DND-41 (cell line): ENCODE measurements around the gene ISCA1.

ENCODE experiments used
- ATAC-seq: fragments of 200-7000 bp; cut with Tn5 transposase; 3 replicates; pipeline ENCODE4 v1.9.1; 2021; ENCODE audit warnings: low read depth; ENCODE audit not compliant: insufficient read depth
- DNase-seq: peaks from one replicate; pipeline ENCODE4 v3.0.0-alpha.2; 2020
- H2AFZ ChIP-seq: 2 replicates; pipeline ENCODE4 v1.6.0; 2012; ENCODE audit warnings: low read depth, low read length
- H3K27ac ChIP-seq: 2 replicates; pipeline ENCODE4 v1.5.1; 2012; ENCODE audit warnings: low read length, inconsistent platforms
- H3K27me3 ChIP-seq: fragments of 200-600 bp; sonication (generic); 2 replicates; pipeline ENCODE4 v1.6.0; 2012; ENCODE audit warnings: low read length, mild to moderate bottlenecking, inconsistent platforms; ENCODE audit not compliant: insufficient read depth, poor library complexity
- H3K36me3 ChIP-seq: 2 replicates; pipeline ENCODE4 v1.5.1; 2012; ENCODE audit warnings: low read length, inconsistent platforms; ENCODE audit not compliant: insufficient read depth
- H3K4me1 ChIP-seq: 2 replicates; pipeline ENCODE4 v1.5.1; 2012; ENCODE audit warnings: mild to moderate bottlenecking, low read length; ENCODE audit not compliant: insufficient read depth
- H3K4me2 ChIP-seq: 2 replicates; pipeline ENCODE4 v1.6.0; 2012; ENCODE audit warnings: mild to moderate bottlenecking, moderate library complexity, low read length, inconsistent platforms; ENCODE audit not compliant: insufficient read depth
- H3K4me3 ChIP-seq, 2 experiments: fragments of 200-600 bp in 1 of 2; shearing (Covaris generic) in 1 of 2; 2 replicates each; pipeline ENCODE4 v1.5.1; 2012 to 2016; ENCODE audit warnings: inconsistent platforms in 2 of 2, low read length in 2 of 2, mild to moderate bottlenecking in 2 of 2, low read depth in 1 of 2, moderate library complexity in 1 of 2
- H3K79me2 ChIP-seq: 2 replicates; pipeline ENCODE4 v1.6.0; 2012; ENCODE audit warnings: low read length, inconsistent platforms; ENCODE audit not compliant: insufficient read depth
- H3K9ac ChIP-seq: 2 replicates; pipeline ENCODE4 v1.6.0; 2012; ENCODE audit warnings: low read depth, mild to moderate bottlenecking, inconsistent platforms, low read length, moderate library complexity
- H3K9me3 ChIP-seq: 2 replicates; pipeline ENCODE4 v1.5.1; 2012; ENCODE audit warnings: low read length, moderate library complexity, mild to moderate bottlenecking, inconsistent platforms; ENCODE audit not compliant: insufficient read depth, severe bottlenecking
- H4K20me1 ChIP-seq: 2 replicates; pipeline ENCODE4 v1.6.0; 2012; ENCODE audit warnings: low read length; ENCODE audit not compliant: insufficient read depth
- CTCF ChIP-seq: IDR thresholded peaks from 2 replicates; pipeline ENCODE4 v1.5.1; 2012; ENCODE audit warnings: borderline replicate concordance, low read length, moderate library complexity, mild to moderate bottlenecking; ENCODE audit not compliant: poor library complexity, severe bottlenecking; ENCODE audit errors: extremely low read depth
- EZH2 ChIP-seq: IDR thresholded peaks from 3 replicates; pipeline ENCODE4 v1.6.1; 2012; ENCODE audit warnings: borderline replicate concordance, low read depth, mild to moderate bottlenecking, moderate library complexity, low read length, inconsistent platforms; ENCODE audit not compliant: severe bottlenecking

Gene ISCA1

DNA sequence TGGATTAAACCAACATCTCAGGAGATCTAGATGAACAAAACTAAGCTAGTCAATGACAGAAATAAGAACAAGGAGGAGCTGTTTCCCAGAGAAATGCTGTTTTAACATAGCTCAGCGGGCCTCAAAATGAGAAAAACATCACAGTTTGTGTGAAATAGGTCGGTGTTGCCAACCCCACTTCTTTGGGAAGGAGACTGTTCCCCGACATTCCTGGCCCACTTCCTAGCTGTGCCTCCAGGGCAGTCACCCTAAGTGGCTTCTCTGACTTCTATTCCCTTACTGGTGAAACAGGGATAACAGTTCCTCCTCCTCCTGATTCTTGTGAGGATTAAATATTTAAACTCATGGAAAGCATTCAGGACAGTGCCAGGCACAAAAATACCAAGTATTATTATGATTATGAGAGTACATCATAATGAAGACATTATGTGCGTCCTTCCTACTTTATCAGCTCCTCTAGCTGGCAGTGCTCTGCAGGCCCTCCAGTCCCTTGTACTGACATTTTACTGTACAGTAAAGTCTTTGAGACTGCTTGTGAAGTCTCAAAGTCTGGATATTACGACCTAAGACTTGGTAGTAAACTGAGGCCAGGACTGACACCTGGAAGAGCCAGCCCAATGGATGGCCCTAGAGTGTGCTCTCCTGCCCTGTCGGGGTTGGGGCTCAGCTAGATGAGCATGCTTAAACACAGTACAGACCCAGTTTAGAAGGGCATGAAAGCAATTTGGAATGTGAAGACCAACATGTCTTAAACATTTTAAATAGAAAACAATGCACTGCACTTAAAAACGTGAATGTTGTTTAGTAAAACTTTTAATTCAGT lies 7.3 kb downstream of the ISCA1 start:
- H4K20me1 ChIP-seq = peaks cover 8% of the 10 kb centered on the region; the same call in 1 of the 2 replicates
- no peak for TF ChIP-seq EZH2
- TF ChIP-seq CTCF = no peak
- DNase-seq = no peak
- H3K4me3 ChIP-seq = no peak overlapping the region
- no peaks in the 10 kb centered on the region for H3K27me3 ChIP-seq
- peaks cover 52% of the 10 kb centered on the region for H3K79me2 ChIP-seq
- H3K4me1 ChIP-seq = peaks cover 8% of the 10 kb centered on the region; the same call in 1 of the 2 replicates
- H3K36me3 ChIP-seq = peaks cover 37% of the 10 kb centered on the region
- ATAC-seq = no peak
- H3K27ac ChIP-seq = no peak overlapping the region
- no peak overlapping the region for H3K4me2 ChIP-seq
- no peak overlapping the region for H2AFZ ChIP-seq
- H3K9me3 ChIP-seq = no peaks in the 10 kb centered on the region
- no peak overlapping the region for H3K9ac ChIP-seq

DNA sequence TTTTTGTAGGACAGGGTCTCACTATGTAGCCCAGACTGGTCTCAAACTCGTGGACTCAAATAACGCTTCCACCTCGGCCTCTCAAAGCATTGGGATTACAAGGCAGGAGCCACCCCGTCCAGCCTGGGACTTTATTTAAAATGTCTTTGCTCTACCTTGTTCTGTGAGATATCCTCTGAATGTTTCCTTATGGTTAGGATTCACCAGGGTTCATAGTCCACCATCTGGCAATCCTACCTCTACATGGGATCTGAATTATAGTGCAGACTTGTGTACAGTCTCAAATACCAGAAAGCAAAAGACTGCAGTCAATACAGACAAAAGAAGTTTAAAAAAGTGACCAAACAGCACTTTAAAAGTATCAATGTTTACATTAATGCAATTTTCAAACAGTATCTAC lies 10.1 kb downstream of the ISCA1 start:
- H3K4me1 ChIP-seq = no peaks in the 10 kb centered on the region
- H3K36me3 ChIP-seq = peaks cover 30% of the 10 kb centered on the region
- TF ChIP-seq CTCF = no peak
- no peak for TF ChIP-seq EZH2
- no peak overlapping the region for H3K4me2 ChIP-seq
- no peak overlapping the region for H3K27ac ChIP-seq
- no peaks in the 10 kb centered on the region for H3K9me3 ChIP-seq
- no peak overlapping the region for H3K4me3 ChIP-seq
- peaks cover 28% of the 10 kb centered on the region for H3K79me2 ChIP-seq
- no peak for ATAC-seq
- no peak overlapping the region for H2AFZ ChIP-seq
- no peaks in the 10 kb centered on the region for H3K27me3 ChIP-seq
- DNase-seq = no peak
- H3K9ac ChIP-seq = no peak overlapping the region
- H4K20me1 ChIP-seq = peaks cover 3% of the 10 kb centered on the region; the same call in 1 of the 2 replicates

GRCh38 chr9:86263876-86264275 lies 18.5 kb downstream of the ISCA1 start:
- H3K9me3 ChIP-seq = no peaks in the 10 kb centered on the region
- H3K4me1 ChIP-seq = no peaks in the 10 kb centered on the region
- H4K20me1 ChIP-seq = peaks cover 4% of the 10 kb centered on the region
- no peak overlapping the region for H3K4me3 ChIP-seq
- no peak overlapping the region for H2AFZ ChIP-seq
- DNase-seq = no peak
- ATAC-seq = no peak
- no peak overlapping the region for H3K4me2 ChIP-seq
- H3K9ac ChIP-seq = no peak overlapping the region
- H3K79me2 ChIP-seq = peaks cover 6% of the 10 kb centered on the region; the same call in 1 of the 2 replicates
- H3K27me3 ChIP-seq = no peaks in the 10 kb centered on the region
- TF ChIP-seq CTCF = no peak
- peaks cover 20% of the 10 kb centered on the region for H3K36me3 ChIP-seq
- no peak overlapping the region for H3K27ac ChIP-seq
